ENCODE results near the gene GAS2.
A peak's percentile ranks its signal among the peaks of the same experiment; 100 is the strongest.

GAS2 gene

DNA sequence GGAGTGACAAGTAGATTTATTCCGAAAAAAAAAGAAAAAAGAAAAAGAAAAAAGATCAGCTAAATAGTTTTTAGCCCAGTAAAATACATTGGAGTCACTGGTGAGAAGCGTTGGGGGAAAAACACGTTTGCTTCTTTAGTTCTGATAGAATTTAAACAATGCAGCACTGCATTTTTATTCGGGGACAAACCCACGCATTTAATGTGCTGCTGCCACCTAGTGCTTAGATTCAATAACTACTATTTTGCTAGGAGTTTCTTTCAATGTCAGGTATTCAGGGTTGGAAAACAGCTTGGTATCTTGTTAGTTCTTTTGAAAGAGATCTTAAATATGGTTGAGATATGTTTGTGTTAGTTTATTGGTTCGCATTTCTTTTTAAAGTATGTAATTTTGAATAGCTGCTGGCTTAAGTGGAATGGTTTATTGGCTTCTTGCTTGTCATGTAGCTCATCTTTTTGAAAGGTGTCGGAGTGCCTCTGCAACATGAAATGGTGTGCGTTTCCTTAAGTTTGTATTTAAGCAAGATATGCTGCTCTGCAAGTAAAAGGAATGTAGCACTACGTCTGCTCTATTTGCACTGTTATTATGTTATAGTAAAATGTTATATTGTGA lies 121.2 kb downstream of the GAS2 start:
- DNase-seq = peak; percentile 89

DNA sequence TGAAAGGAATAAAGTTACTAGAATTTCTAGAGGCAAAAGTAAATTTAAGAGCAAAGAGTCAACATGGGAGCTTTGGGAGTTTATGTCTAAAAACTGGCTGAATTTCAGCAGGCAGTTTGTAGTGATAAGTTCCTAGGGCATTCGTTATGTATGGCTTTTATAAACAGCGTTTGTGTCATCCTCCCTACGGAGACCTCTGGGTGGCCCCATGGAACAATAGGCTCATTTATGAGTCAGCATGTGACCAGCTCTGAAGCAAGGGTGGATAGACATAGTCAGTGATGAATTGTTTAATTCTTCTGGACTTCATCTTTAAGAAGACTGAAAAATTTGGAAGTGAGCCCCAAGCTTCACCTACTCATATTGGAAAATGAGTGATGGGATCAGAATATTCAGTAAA lies 126.1 kb downstream of the GAS2 start:
- DNase-seq = peak; percentile 86

DNA sequence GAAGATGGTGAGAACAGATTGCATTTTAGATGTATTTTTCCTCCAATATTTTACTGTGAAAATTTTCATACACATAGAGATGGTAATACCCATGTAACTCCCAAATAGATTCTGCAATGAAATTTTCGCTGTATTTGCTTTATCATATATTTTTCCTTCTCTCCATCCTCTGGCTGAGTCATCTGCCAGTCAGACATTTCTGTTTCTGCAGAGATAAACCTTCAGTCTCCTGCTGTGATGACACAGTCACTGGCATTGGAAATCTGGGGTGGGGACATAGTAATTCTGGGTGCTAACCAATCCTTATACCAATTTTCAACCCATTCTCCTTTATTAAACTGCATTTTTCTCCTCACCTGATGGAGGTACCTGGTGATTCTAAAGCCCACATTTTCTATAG lies 129.5 kb downstream of the GAS2 start:
- DNase-seq = peak; percentile 7

DNA sequence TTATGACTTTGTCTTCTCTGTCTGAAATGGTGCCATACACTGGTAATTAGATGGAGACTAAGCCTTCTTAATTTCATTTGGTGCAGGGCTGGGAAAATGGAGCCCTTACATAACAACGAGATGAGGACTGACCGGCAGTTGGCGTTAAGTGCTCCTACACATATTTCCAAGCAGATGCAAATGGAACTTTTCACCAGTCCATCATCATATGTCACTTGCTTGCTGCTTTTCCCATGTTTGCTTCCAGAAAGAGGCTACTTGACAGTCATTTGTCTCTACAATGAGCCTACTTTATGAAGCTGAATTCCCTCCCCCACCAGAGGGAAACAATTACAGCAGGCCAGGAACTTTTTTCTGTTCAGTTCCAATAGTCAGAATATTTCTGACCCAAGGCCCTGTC lies 130.6 kb downstream of the GAS2 start:
- peak; percentile 9 for DNase-seq

DNA sequence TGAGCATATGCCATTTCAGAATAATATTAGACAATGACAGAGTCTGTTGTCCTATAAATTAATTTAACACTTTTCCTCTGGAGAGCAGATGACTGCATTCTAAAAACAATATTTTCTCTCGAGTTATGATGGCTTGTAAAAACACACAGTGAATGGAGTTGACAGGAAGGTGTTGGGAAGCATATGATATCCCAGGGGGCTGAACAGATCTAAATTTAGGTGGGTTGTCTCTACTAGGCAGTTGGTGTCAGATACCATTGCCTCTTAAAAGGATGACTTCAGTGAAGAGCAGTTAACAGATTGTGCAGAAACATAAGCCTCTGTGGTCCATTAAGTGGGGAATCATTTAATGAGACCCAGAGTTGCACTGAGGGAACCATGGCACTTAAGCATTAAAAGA lies 132.5 kb downstream of the GAS2 start:
- peak; percentile 79 for DNase-seq

DNA sequence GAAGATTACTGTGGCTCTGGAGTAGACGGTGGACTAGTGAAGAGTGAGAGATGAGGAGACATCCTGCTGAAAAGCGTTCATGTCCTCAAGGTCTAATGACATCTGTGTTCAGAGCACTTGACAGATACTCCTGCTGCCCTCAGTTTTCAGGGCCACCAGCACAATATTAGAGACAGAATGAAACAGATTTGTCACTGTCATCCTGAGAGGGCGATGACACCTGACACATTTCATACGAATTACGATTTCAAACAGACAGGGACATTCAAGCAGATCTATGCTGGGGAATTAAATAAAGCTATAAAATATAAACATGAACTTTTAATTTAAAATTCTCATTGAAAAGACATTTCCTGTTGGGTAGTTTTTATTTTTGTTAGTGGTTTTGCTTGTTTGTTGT lies 134.1 kb downstream of the GAS2 start:
- no peak for DNase-seq

DNA sequence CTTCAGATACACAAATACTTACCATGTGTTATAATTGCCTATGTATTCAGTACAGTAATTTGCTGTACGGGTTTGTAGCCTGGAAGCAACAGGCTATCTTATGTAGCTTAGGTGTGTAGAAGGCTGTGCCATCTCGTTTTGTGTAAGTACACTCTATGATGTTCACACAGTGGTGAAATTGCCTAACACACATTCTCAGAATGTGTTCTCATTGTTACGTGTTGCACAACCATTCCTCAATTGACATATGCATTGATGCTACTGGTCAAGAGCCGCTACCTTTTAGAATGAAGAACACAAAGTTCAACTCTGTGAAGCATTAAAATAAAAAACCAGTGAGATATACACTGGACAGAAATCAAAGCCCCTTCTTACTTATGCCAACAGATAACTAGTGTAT lies 136.4 kb downstream of the GAS2 start:
- no peak for DNase-seq

DNA sequence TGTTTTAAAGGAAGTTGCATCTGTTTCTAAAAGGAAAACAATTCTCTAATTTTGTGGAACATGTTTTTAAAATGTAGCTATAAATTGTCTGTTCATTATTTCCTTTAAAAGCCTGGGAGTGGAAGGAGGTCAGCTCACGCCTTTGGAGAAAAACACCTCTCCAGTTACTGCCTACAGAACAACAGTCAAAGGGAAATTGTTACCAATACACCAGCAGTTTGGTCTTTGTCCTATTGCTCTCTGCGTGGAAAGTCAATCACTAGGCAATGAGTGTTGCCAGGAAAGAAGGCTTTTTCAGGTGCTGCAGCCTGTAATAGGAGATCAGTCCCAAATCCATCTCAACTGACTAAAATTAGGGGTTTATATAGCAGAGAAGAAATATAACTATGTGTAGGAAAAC lies 141.0 kb downstream of the GAS2 start:
- DNase-seq = no peak

DNA sequence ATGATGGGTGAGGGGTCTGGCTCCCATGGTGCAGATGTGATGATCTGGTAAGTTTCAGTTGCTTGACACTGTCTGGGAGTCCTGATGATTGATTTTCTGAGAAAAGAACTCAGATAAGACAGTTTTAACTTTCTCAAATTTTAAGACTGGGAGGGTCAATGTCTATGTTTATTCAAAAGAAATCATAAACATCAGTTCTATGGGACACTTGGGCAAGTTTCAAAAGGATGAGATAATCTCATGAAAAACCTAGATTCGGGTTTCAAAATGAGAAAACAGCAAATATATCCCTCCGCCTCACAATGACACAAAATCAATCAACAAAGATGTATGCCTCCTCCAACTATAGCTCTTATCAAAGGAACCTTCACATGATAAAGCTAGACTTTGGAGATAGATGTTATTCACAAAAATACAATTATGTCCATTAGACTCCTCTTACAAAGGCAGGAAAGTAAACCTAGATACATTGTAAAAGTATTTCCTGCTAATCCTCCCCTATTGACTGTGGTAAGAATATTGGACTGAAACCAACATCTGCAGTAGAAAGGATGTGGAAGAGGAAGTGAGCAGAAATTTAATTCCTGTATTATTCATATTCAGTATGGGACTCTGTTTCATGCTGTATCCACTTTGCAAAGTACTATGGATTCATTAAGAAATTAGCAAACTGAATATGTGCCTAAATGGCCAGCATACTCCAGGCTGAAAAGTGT lies 141.6 kb downstream of the GAS2 start:
- no peak for DNase-seq

DNA sequence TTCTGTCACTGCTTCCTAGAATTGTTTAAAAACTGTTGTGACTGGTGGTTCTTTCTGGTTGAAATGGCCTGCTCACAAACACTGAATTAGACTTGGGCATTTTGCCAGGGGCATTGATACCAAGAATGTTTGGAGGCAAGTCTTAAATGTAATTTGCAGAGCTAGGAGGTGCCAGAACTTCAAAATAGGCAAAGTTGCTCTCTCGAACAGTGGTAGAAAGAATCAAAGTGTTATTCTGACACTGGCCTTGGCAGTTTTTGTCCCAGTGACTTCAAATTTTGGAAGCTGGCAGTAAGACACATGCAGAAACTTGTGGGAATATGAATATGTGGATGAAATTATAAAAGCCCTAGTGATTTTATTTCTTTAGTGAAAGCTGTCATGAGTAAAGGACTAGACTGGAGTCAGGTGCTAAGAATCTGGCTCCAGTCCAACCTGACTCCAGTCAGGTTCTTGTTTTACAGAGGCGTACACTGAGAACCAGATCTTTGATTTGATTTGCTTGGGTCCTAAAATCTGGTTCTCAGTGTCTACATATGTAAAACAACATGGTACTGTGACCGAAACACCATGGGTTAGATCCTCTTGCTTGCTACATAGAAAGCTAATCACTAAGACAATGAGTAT lies 142.3 kb downstream of the GAS2 start:
- DNase-seq = no peak

DNA sequence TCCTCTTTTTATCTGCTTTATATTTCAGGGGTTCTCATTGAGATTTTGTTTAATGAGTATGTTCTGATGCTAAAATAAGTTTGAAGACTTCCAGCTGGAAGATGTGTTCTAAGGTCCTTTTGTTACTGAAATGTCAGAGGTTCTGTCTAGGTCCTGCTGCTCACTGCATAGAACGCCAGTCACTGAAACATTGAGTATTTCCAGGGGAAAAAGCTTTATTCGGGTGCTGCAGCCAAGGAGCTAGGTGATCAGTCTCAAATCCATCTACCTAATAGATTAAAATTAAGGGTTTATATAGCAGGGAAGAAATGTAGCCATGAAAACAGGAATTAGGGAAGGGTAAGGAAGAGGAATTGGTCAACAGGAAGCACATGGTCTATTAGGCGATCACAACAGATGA lies 143.5 kb downstream of the GAS2 start:
- no peak for DNase-seq

DNA sequence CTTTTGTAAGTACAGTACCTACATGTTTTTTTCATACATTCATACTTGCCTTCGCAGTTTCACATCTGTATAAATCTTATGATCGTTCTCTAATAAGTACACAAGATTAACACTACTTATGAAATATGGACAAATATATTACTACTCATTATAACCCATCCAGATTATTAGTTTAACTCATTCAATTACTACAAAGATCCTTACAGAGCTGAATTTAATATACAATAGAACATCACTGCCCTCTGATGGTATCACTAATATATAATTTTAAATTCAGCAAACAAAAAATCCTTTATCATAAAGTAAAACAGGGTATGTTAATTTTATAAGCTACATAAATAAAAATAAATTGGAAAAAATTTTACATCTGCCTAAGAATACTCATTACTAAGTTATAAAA lies 155.8 kb downstream of the GAS2 start:
- DNase-seq = no peak

DNA sequence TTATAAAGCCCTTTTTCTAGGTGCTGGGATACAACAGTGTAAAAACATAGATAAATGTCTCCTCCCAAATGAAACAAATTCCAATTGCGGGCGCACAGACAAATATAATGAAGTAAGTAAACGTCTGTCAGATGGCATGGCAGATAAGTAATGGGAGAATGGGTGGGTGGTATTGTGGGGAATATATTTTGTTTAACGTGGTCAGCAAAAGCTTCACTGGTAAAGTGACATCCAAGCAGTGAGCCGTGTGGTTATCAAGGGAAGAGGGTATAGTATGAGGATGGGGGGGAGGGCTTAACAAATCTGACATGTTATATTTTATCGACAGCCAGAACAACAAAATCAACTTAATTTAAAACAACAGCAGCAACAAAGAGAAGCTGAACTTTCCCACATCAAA lies 162.0 kb downstream of the GAS2 start:
- DNase-seq = peak; percentile 56

DNA sequence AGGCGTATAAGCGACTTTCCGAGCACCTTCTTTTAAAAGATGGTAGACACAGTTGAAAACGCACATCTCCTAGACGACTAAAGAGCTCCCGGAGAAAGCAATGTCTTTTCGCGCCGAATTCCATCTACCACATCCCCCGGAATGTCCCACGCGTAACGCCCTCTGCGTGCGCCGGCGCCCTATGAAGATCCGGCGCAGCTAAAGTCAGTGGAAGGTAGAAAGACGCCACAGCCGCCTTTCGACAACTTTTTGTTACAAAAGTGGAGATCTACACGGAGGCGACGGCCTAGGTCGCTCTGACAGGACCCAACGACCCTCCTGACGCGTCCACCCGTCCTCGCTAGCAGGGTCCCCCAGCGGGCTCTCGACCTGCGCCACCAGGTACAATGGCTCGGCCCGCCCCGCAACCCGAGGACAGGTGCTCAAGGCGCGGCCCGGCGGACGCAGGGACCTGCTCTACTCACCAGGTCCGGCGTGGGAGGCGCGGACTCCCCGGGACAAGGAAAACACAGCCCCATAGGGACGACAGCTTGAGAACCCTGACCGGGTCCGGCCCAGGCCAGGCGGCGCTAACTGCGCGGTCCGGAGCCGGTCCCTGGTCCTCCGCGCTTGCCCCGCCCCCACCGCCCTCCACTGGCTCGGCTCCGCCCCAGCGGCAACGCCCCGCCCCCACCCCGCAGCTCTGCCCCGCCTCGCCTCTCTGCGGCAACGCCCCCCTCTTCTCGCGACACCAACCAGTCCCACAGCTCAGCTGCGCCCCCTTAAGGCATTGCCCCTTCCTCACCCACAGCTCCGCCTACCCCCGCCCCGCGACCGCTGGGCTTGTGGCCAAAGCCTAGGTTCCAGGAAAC lies 163.0 kb downstream of the GAS2 start, which contains the start of gene SVIP:
SVIP (minus strand) TSS at position 571 of the 851 bp plus-strand sequence; CDS start at position 518, 53 bp downstream.
- DNase-seq = peak; percentile 98

DNA sequence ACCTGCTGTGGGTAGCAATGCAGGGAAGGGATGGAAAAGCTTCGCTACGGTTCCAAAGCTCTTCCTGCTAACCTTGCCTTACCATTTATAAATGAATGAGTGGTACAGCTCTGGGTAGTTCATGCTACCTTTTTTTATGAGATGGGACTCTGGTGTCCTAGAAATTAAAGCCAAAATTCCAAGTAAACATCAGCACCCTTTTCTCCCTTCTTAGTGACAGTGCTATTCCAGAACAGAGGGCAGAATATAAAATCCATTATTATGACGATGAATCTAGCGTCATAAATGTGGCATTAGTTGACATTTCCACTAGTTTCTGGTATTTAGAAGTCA lies 163.6 kb downstream of the GAS2 start:
- DNase-seq = no peak

DNA sequence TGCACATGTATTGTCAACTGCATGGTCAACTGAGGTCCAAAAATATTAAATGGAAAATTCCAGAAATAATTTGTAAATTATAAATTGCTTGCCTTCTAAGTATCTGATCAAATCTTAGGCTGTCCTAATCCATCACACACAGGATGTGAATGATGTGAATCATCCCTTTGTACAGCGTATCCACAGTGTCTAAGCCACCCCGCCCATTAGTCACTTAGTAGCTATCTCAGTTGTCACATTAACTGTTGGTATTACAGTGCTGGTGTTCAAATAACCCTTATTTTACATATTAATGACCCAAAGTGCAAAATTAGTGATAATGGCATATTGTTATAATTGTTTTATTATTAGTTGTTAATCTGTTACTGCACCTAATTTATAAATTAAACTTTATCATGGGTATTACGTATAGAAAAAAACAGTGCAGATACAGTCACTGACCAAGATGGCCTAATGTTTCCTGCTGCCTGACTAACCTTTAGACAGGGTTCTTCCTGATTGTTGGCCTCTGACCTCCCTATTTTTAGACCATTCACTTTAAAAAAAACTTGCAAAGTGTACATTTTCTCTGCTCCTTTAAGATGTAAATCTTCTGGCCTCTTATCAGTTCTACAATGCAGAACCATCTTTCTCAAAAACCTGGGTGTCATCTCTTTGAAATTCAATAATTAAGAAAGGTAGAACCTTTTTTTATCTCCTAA lies 166.1 kb downstream of the GAS2 start:
- no peak for DNase-seq

DNA sequence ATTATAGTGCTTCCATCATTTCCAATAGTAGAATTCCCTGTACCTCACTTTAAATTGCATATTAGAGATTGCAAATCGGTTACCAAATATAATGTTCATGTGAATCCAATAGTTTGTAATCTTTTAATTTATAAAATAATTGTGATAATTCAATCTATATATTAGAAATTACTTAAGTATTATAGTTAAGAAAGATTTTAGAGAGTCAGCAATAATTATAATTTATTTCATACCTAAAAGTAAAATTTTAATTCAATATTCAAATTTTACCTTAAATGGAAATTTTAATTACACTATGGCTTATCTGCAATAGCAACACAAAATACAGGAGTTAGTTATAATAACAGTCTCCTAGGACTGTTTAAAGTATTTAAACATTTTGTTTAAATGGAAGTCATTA lies 180.3 kb downstream of the GAS2 start:
- no peak for DNase-seq

DNA sequence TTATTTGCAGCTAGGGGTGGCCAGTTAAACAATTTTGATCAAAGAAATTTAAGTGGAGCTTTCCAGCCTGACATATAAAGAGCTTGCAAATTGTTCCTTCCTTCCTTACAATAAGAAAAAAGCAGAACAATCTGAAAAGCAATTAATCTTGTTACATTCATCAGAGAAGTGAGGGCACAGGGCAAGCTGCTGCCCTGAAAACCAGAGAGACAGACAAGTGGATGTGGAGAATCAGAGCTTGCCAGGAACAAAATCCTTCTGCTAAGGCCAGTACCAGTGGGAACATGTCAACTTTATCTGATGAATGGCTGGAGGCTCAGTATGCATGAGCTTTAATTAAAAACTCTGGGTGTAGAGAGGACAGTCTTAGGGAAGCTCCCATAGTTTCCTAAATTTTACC lies 185.1 kb downstream of the GAS2 start:
- peak; percentile 14 for DNase-seq

DNA sequence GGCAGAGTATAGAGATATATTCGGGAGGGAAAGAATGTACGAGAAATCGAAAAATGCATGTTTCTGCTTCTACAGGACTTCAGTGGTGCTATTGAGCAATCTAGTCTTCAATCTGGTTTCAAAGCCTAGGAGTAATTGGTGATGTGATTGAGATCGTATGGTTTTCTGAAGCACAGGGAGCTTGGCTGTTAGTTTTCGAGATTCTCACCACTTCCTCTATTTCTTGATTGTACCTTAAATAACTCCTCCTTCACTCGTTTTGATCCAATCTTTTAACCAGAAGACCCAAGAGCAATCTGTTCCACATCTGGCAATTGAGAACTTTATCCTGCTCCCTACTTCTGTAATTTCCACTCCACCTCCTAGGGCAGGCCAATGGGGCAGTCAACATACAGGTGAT lies 193.3 kb downstream of the GAS2 start:
- DNase-seq = no peak

DNA sequence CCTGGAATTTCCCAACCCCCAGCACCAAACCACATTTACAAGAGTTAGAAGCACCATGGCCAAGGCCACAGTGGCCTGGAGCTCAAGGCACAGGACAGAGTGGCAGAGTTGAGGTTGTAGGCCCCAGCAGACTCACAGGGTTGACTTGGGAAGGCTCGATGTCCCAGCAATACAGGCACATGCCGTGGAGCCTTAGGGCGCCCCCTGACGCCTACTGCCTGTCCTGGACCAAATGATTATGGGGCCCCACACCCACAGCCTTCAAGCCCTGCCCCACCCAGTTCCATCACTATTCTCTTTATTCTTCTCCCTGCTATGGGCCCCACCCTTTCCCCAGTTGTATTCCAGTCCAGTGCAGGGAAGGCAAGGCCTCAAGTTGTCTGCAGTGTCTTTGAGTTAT lies 193.8 kb downstream of the GAS2 start, which contains the start of gene CCDC179:
CCDC179 (minus strand) TSS at position 234 of the 400 bp plus-strand sequence; CDS start at position 181, 53 bp downstream.
- no peak for DNase-seq
